HEK293 (cell line): Measurements from ENCODE around the gene ENAH.
A peak's percentile ranks its signal among the peaks of the same experiment; 100 is the strongest.

ENCODE experiments used
- CTCF ChIA-PET: fragments of 350-600 bp; formaldehyde crosslinking; extraction: SDS; loops from one replicate; lab custom pipeline; 2021; ENCODE audit warnings: antibody characterized with exemption; lab: Yijun Ruan, JAX
- POLR2A ChIA-PET: fragments of 300-600 bp; formaldehyde crosslinking; extraction: SDS; loops from one replicate; lab custom pipeline; 2020; ENCODE audit warnings: antibody characterized with exemption, inconsistent platforms; lab: Yijun Ruan, JAX
- H3K27ac ChIP-seq: fragments of 200-500 bp; sonication (Bioruptor generic); 2 replicates; pipeline ENCODE4 v1.5.1; 2014; ENCODE audit warnings: low read depth, low read length, control low read depth, inconsistent platforms; ENCODE audit errors: extremely low read depth
- H3K36me3 ChIP-seq, 2 experiments: fragments of 200-500 bp in 1 of 2; sonication (Bioruptor generic) in 1 of 2; 1 replicate in 1 of 2; 2 replicates in 1 of 2; pipeline ENCODE4 v1.5.1; 2014 to 2017; ENCODE audit warnings: inconsistent platforms in 2 of 2, low read length in 2 of 2; ENCODE audit not compliant: control insufficient read depth in 2 of 2, insufficient read depth in 1 of 2
- H3K4me1 ChIP-seq: fragments of 200-500 bp; sonication (Bioruptor generic); 2 replicates; pipeline ENCODE4 v1.5.1; 2014; ENCODE audit warnings: mild to moderate bottlenecking, low read length, inconsistent platforms; ENCODE audit not compliant: control insufficient read depth, insufficient read depth
- H3K4me3 ChIP-seq: 2 replicates; pipeline ENCODE4 v1.5.1; 2011; ENCODE audit warnings: low read depth, mild to moderate bottlenecking, control low read depth, low read length, moderate library complexity
- H3K9me3 ChIP-seq: fragments of 200-500 bp; sonication (Bioruptor generic); 2 replicates; pipeline ENCODE4 v1.5.1; 2014; ENCODE audit warnings: low read depth, low read length, inconsistent platforms; ENCODE audit not compliant: control insufficient read depth, insufficient read depth
- IKZF3 ChIP-seq: fragments of 450-650 bp; IDR thresholded peaks from 2 replicates; pipeline ENCODE4 v1.5.0; 2018; ENCODE audit warnings: missing biosample characterization, mild to moderate bottlenecking, missing genetic modification characterization, moderate library complexity
- KLF7 ChIP-seq: fragments of 450-650 bp; formaldehyde crosslinking; IDR thresholded peaks from 2 replicates; pipeline ENCODE4 v1.5.1; 2016; ENCODE audit warnings: missing biosample characterization, missing genetic modification characterization, borderline replicate concordance
- SP3 ChIP-seq: fragments of 450-650 bp; formaldehyde crosslinking; IDR thresholded peaks from 2 replicates; pipeline ENCODE4 v1.5.1; 2016; ENCODE audit warnings: missing biosample characterization, missing genetic modification characterization
- TRIM28 ChIP-seq: IDR thresholded peaks from 2 replicates; pipeline ENCODE4 v1.6.1; 2011; ENCODE audit warnings: low read length, control low read depth, borderline replicate concordance
- ZBTB48 ChIP-seq: fragments of 450-650 bp; formaldehyde crosslinking; IDR thresholded peaks from 2 replicates; pipeline ENCODE4 v1.5.1; 2016; ENCODE audit warnings: missing biosample characterization, missing genetic modification characterization
- ZFHX2 ChIP-seq: fragments of 450-650 bp; formaldehyde crosslinking; conservative IDR thresholded peaks from 2 replicates; pipeline ENCODE4 v1.5.1; 2016; ENCODE audit warnings: missing biosample characterization, missing genetic modification characterization
- ZFP37 ChIP-seq: fragments of 450-650 bp; formaldehyde crosslinking; IDR thresholded peaks from 2 replicates; pipeline ENCODE4 v1.5.1; 2016; ENCODE audit warnings: missing biosample characterization, missing genetic modification characterization
- ZNF133 ChIP-seq: fragments of 450-650 bp; formaldehyde crosslinking; IDR thresholded peaks from 2 replicates; pipeline ENCODE4 v1.5.1; 2016; ENCODE audit warnings: missing biosample characterization, missing genetic modification characterization
- ZNF155 ChIP-seq: fragments of 450-650 bp; formaldehyde crosslinking; IDR thresholded peaks from 2 replicates; pipeline ENCODE4 v1.5.1; 2016; ENCODE audit warnings: missing biosample characterization, missing genetic modification characterization
- ZNF184 ChIP-seq: fragments of 450-650 bp; IDR thresholded peaks from 2 replicates; pipeline ENCODE4 v1.5.1; 2018; ENCODE audit warnings: missing biosample characterization, mild to moderate bottlenecking, missing genetic modification characterization
- ZNF302 ChIP-seq: fragments of 450-650 bp; formaldehyde crosslinking; IDR thresholded peaks from 2 replicates; pipeline ENCODE4 v1.5.1; 2016; ENCODE audit warnings: missing biosample characterization, missing genetic modification characterization, low read depth
- ZNF366 ChIP-seq: fragments of 450-650 bp; formaldehyde crosslinking; conservative IDR thresholded peaks from 2 replicates; pipeline ENCODE4 v1.5.1; 2016; ENCODE audit warnings: missing biosample characterization, missing genetic modification characterization
- ZNF501 ChIP-seq: fragments of 450-650 bp; formaldehyde crosslinking; IDR thresholded peaks from 2 replicates; pipeline ENCODE4 v1.5.1; 2016; ENCODE audit warnings: missing biosample characterization, missing genetic modification characterization
- ZNF629 ChIP-seq: fragments of 450-650 bp; formaldehyde crosslinking; IDR thresholded peaks from 2 replicates; pipeline ENCODE4 v1.5.1; 2017; ENCODE audit warnings: missing biosample characterization, missing genetic modification characterization
- ZNF664 ChIP-seq: fragments of 450-650 bp; formaldehyde crosslinking; IDR thresholded peaks from 2 replicates; pipeline ENCODE4 v1.5.1; 2016; ENCODE audit warnings: missing biosample characterization, missing genetic modification characterization
- ZNF76 ChIP-seq: fragments of 450-650 bp; formaldehyde crosslinking; IDR thresholded peaks from 2 replicates; pipeline ENCODE4; 2016; ENCODE audit warnings: low read depth, missing biosample characterization, missing genetic modification characterization, borderline replicate concordance
- ZNF768 ChIP-seq: fragments of 450-650 bp; formaldehyde crosslinking; IDR thresholded peaks from 2 replicates; pipeline ENCODE4 v1.5.1; 2018; ENCODE audit warnings: missing biosample characterization, mild to moderate bottlenecking, missing genetic modification characterization
- TF ChIP-seq, protein P1 (sequence below): fragments of 450-650 bp; formaldehyde crosslinking; IDR thresholded peaks from 2 replicates; pipeline ENCODE4 v1.5.1; 2016; ENCODE audit warnings: missing biosample characterization, missing genetic modification characterization
- TF ChIP-seq, protein P2 (sequence below): fragments of 450-650 bp; formaldehyde crosslinking; IDR thresholded peaks from 2 replicates; pipeline ENCODE4 v1.5.1; 2016; ENCODE audit warnings: missing biosample characterization, missing genetic modification characterization
- TF ChIP-seq, protein P3 (sequence below): fragments of 450-650 bp; formaldehyde crosslinking; IDR thresholded peaks from 2 replicates; pipeline ENCODE4 v1.5.1; 2017; ENCODE audit warnings: missing biosample characterization, mild to moderate bottlenecking, missing genetic modification characterization, moderate library complexity
- TF ChIP-seq, protein P4 (sequence below): fragments of 450-650 bp; formaldehyde crosslinking; IDR thresholded peaks from 2 replicates; pipeline ENCODE4 v1.5.1; 2016; ENCODE audit warnings: missing biosample characterization, missing genetic modification characterization, borderline replicate concordance
- TF ChIP-seq, protein P5 (sequence below): fragments of 450-650 bp; formaldehyde crosslinking; IDR thresholded peaks from 2 replicates; pipeline ENCODE4 v1.5.1; 2017; ENCODE audit warnings: missing biosample characterization, missing genetic modification characterization

ENAH gene

DNA sequence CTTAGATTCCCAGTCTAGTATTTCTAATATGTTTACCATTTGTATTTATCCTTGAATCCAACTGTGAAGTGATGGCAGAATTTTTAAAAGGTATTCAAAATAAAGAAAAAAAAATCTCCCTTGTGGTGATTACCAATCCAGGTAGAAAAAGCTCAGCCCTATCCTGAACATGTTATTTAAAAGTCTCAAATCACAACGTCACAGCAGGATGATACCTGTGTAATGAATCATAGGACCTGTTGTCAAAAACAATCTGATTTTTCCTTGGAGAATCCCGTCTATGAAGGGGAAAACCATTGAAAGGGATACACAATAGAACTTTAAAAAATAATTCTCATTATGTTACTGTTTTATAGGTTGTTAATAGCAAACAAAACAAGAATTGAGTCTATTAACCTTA, 148.1 kb downstream of the ENAH start:
- H3K9me3 ChIP-seq = no peaks in the 10 kb centered on the region
- H3K27ac ChIP-seq = no peak overlapping the region
- H3K36me3 ChIP-seq = peaks cover 22 to 25% of the 10 kb centered on the region in 2 experiments
- H3K4me1 ChIP-seq = peaks cover 35% of the 10 kb centered on the region
- ChIA-PET CTCF (interaction anchor here (0.6 to 1.7 kb wide), 5 partner anchors 24 to 477 kb away, joined by 3 to 5 read pairs (median 3); no protein-coding TSS in a partner anchor), POLR2A (interaction anchor here (1.4 kb wide), 1 partner anchor 259 kb away, joined by 6 read pairs; no protein-coding TSS in a partner anchor)
- H3K4me3 ChIP-seq = no peak overlapping the region
- peak; percentile 12; the same call in 1 of the 2 replicates for TF ChIP-seq IKZF3 (tag by site-specific recombination)
- TF ChIP-seq, protein P1, sequence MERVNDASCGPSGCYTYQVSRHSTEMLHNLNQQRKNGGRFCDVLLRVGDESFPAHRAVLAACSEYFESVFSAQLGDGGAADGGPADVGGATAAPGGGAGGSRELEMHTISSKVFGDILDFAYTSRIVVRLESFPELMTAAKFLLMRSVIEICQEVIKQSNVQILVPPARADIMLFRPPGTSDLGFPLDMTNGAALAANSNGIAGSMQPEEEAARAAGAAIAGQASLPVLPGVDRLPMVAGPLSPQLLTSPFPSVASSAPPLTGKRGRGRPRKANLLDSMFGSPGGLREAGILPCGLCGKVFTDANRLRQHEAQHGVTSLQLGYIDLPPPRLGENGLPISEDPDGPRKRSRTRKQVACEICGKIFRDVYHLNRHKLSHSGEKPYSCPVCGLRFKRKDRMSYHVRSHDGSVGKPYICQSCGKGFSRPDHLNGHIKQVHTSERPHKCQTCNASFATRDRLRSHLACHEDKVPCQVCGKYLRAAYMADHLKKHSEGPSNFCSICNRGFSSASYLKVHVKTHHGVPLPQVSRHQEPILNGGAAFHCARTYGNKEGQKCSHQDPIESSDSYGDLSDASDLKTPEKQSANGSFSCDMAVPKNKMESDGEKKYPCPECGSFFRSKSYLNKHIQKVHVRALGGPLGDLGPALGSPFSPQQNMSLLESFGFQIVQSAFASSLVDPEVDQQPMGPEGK (tag by site-specific recombination) = no peak
- no peak for TF ChIP-seq SP3

DNA sequence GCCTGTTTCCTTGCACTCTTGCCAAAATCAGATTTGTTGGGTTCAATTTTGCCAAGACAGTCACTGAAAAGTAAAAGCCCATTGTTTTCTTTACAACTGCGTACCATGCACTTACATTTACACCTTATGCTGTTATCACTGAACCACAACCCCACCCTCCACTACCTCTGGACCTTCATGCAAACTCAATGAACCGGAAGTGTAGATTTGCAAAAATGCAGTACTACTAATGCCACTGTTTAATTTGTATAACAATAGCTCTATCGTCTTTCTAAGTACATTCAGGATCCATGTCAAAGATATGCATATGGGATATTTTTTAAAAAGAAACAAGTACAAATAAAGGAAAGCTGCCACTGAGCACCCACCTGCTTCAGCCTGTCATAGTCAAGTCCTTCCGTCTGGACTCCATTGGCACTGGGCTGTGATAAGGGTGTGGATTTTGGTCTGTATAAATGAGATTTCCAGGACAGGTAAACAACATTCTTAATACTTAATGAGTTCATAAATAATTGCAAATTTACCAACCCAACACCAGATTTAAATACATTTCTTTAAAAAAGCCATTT, 152.2 kb downstream of the ENAH start:
- Histone ChIP-seq H3K36me3 (peaks cover 32 to 41% of the 10 kb centered on the region in 2 experiments), H3K4me1 (peaks cover 7% of the 10 kb centered on the region; the same call in 1 of the 2 replicates), H3K4me3 (no peak overlapping the region), H3K9me3 (no peaks in the 10 kb centered on the region), H3K27ac (no peak overlapping the region)
- POLR2A ChIA-PET = no interaction called here
- CTCF ChIA-PET = interaction anchor here (0.6 to 1.3 kb wide), 4 partner anchors 103 to 1421 kb away, joined by 3 read pairs; no protein-coding TSS in a partner anchor
- TF ChIP-seq ZFHX2 (tag by site-specific recombination) (no peak), ZNF133 (tag by site-specific recombination) (no peak), ZFP37 (no peak), ZNF155 (tag by site-specific recombination) (no peak), ZNF664 (tag by site-specific recombination) (peak; percentile 25; the same call in 1 of the 2 replicates)
- TF ChIP-seq, protein P2, sequence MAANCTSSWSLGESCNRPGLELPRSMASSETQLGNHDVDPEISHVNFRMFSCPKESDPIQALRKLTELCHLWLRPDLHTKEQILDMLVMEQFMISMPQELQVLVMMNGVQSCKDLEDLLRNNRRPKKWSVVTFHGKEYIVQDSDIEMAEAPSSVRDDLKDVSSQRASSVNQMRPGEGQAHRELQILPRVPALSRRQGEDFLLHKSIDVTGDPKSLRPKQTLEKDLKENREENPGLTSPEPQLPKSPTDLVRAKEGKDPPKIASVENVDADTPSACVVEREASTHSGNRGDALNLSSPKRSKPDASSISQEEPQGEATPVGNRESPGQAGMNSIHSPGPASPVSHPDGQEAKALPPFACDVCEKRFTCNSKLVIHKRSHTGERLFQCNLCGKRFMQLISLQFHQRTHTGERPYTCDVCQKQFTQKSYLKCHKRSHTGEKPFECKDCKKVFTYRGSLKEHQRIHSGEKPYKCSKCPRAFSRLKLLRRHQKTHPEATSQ (tag by site-specific recombination) = no peak

DNA sequence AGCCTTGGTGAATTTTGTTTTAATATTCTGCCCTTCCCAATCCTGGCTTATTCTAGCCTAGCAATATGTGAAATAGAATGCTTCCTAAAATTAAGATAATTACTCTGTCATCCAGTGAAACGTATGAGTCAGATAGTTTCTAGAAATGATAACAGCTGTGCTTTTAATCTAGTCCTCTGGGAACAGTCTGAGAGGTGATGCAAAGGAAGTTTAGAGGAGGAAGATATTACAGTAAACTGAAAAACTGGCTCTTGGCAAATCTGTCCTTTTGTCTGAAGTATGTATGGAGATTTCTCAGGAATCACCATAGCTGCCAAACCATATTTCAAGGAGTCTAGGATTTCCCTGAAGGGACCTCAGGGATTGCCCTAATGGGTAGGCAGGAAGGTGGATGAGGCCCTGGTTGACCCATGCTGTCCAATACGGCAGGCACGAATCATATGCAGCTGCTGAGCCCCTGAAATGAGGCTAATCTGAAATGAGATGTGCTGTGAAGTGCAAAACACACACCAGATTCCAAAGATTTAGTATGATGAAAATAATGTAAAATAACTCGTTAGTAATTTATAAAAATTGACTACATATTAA, 154.3 kb downstream of the ENAH start:
- Histone ChIP-seq H3K9me3 (no peaks in the 10 kb centered on the region), H3K4me1 (peaks cover 7% of the 10 kb centered on the region; the same call in 1 of the 2 replicates), H3K4me3 (no peak overlapping the region), H3K27ac (no peak overlapping the region), H3K36me3 (peaks cover 28 to 41% of the 10 kb centered on the region in 2 experiments)
- POLR2A ChIA-PET = interaction anchor here (0.5 kb wide), 1 partner anchor 23 kb away, joined by 3 read pairs; no protein-coding TSS in a partner anchor
- CTCF ChIA-PET = interaction anchor here (0.6 to 3.2 kb wide), 9 partner anchors 10 to 279 kb away, joined by 3 to 20 read pairs (median 4); partner anchors contain the start of gene SRP9
- TF ChIP-seq ZBTB48 (tag by site-specific recombination) (no peak), ZNF302 (tag by site-specific recombination) (no peak), ZNF629 (tag by site-specific recombination) (peak; percentile 60; the same call in 1 of the 2 replicates), ZNF366 (tag by site-specific recombination) (peak; percentile 58; the same call in 1 of the 2 replicates), ZNF768 (tag by site-specific recombination) (no peak), ZNF664 (tag by site-specific recombination) (no peak), KLF7 (tag by site-specific recombination) (no peak), ZNF501 (tag by site-specific recombination) (no peak), ZNF76 (tag by site-specific recombination) (no peak), TRIM28 (no peak), ZNF184 (tag by site-specific recombination) (0 out of 2 replicates have a peak, but pooled peaks have one; percentile 5)
- TF ChIP-seq, protein P3, sequence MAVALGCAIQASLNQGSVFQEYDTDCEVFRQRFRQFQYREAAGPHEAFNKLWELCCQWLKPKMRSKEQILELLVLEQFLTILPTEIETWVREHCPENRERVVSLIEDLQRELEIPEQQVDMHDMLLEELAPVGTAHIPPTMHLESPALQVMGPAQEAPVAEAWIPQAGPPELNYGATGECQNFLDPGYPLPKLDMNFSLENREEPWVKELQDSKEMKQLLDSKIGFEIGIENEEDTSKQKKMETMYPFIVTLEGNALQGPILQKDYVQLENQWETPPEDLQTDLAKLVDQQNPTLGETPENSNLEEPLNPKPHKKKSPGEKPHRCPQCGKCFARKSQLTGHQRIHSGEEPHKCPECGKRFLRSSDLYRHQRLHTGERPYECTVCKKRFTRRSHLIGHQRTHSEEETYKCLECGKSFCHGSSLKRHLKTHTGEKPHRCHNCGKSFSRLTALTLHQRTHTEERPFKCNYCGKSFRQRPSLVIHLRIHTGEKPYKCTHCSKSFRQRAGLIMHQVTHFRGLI (tag by site-specific recombination) = no peak
- TF ChIP-seq, protein P4, sequence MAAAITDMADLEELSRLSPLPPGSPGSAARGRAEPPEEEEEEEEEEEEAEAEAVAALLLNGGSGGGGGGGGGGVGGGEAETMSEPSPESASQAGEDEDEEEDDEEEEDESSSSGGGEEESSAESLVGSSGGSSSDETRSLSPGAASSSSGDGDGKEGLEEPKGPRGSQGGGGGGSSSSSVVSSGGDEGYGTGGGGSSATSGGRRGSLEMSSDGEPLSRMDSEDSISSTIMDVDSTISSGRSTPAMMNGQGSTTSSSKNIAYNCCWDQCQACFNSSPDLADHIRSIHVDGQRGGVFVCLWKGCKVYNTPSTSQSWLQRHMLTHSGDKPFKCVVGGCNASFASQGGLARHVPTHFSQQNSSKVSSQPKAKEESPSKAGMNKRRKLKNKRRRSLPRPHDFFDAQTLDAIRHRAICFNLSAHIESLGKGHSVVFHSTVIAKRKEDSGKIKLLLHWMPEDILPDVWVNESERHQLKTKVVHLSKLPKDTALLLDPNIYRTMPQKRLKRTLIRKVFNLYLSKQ (tag by site-specific recombination) = no peak
- TF ChIP-seq, protein P5, sequence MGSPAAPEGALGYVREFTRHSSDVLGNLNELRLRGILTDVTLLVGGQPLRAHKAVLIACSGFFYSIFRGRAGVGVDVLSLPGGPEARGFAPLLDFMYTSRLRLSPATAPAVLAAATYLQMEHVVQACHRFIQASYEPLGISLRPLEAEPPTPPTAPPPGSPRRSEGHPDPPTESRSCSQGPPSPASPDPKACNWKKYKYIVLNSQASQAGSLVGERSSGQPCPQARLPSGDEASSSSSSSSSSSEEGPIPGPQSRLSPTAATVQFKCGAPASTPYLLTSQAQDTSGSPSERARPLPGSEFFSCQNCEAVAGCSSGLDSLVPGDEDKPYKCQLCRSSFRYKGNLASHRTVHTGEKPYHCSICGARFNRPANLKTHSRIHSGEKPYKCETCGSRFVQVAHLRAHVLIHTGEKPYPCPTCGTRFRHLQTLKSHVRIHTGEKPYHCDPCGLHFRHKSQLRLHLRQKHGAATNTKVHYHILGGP (tag by site-specific recombination) = peak; percentile 92
